ENCODE measurements around the gene MACROH2A2.
"Not testable (repeated sequence)": the region's sequence is repeated elsewhere in the genome, so short reads cannot be mapped to it uniquely, and the experiment has no call there.

Gene MACROH2A2

DNA sequence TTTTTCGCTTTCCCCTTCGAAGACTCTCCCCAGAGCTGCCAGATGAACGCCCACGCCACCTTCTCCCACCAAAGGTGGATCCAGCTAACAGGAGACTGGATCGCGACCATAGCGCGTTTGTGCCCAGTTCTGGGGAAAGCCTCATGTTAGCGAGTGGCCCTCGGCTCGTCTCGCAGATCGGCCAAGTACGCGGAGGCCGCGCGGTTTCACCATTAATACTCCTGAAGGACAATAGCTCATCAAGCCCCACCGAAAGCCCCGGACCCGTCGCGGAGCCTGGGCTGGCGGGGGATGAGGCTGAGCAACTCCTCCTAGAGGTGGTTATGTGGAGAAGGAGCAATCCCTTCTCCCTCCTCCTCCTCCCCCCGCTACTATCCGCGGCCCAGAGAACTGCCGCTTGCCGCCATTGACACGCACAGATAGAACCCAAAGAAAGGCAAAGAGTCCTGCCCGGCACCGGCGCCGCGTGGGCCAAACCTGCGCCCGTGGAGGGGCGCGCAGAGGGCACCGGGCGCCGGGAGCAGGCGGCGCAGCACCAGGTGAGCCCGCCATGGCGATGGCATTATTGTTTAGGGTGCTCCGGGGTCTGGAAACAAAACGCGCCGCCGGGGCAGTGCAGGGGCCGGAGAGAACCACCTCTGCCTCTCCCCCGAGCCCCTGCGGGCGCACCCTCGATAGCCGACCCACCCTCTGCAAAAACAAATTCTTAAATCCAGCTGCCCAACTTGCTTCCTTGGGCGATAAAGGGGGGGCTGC, at the start of gene MACROH2A2:
MACROH2A2 (plus strand) TSS at position 385 of the 756 bp plus-strand sequence. CDS start 22,813 bp downstream, outside the sequence.
- DNase-seq = peak; percentile 19

- DNase-seq = no peak
These were observed 45.4 kb upstream of the MACROH2A2 start for GRCh38 chr10:70007116-70007820.

- no peak for DNase-seq
These were observed 21.4 kb upstream of the MACROH2A2 start for GRCh38 chr10:70031215-70031614.

GRCh38 chr10:70032667-70033289, 19.9 kb upstream of the MACROH2A2 start:
- DNase-seq = no peak

DNA sequence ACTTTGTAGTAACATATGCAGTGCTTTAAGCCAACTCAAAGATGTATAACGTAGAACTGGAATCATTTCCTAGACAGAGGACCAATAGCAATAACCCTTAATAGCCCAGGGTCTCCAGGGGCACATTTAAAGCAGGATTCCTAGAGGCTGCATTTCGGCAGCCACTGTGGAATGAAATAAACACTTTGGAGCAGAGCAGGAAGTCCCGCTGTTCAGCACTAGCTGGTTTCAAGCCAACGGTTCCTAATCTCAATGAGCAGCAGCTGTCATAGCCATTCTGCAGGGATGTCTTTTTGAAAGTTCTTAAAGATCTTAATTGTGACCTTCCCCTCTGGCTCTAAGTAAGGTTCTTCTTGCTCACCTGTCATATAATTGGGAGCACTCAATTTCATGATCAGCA, 18.4 kb upstream of the MACROH2A2 start:
- DNase-seq = no peak

GRCh38 chr10:70035531-70035930, 17.1 kb upstream of the MACROH2A2 start:
- no peak for DNase-seq

DNA sequence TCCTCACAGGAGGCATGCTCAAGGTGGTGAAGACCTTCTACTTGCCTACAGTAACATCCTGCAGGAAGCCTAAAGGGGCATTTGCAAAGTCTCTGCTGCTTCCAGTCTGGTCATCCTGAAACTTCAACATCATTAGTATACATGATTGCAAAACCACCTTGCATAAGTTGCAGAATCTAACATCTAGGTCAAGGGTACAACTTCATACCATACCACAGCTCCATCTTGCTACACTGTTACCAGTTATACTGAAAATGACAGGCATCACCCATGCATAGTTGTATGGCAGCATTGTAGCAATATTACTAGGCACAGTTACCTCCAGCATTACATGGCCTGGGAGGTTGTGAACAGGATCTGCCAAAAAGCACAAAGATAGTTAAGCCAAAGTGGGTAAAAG, 13.7 kb upstream of the MACROH2A2 start:
- no peak for DNase-seq

- no peak for DNase-seq
These were observed 11.6 kb upstream of the MACROH2A2 start for GRCh38 chr10:70041016-70041415.

DNA sequence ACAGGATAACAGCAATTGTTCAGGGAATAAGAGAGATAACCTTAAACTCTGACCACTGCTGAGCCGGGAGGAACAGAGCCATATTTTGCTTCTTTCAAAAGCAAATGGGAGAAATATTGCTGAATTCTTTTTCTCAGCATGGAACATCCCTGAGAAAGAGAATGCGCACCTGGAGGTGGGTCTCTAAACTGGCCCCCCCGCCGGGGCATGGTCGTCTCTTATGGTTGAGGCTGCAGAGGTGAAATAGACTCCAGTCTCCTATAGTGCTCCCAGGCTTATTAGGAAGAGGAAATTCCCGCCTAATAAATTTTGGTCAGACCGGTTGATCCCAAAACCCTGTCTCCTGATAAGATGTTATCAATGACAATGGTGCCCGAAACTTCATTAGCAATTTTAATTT, 10.9 kb upstream of the MACROH2A2 start:
- not testable (repeated sequence) for DNase-seq

- DNase-seq = not testable (repeated sequence)
These were observed 5.6 kb upstream of the MACROH2A2 start for GRCh38 chr10:70047066-70047465.

- no peak for DNase-seq
These were observed 4.5 kb upstream of the MACROH2A2 start for GRCh38 chr10:70048030-70048723.

DNA sequence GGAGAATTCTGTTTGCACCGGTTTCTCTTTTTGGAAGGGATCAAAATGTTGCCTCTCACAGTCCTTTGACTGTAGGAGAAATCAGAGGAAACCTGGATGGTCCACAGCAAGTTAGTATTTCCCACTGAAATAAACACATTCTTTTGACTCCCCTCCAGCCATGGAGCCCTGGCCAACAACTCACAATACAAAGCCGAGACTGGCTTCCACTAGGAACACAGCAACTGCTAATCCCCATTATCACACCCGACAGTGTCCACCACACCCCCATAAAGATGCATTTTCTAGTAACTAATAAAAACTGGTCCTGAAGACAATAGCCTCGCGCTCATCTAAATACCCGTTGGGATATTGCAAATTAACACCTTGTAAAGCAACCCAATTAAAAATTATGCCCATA, 798 bp upstream of the MACROH2A2 start:
- DNase-seq = no peak

- DNase-seq = no peak
These were observed 683 bp downstream of the MACROH2A2 start for GRCh38 chr10:70053218-70053840.

- DNase-seq = no peak
These were observed 1.2 kb downstream of the MACROH2A2 start for GRCh38 chr10:70053841-70054288.

GRCh38 chr10:70054902-70055301, 2.3 kb downstream of the MACROH2A2 start:
- no peak for DNase-seq

DNA sequence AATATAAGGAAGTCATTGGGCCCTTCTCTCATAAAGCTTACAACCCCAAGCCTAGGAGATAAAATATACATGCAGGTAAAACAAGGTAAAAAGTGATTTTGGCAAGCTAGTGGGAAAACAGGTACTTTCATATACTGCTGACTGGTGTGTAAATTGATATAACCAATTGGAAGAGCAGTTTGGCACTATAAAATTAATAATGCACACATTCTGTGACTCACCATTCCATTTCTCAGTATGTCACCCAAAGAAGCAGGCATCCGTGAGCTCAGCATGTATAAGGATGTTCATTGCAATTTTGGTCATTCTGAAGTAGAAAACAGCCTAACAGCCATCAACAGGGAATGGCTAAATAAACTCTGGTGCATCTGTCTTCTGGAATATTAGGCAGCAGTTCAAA, 2.9 kb downstream of the MACROH2A2 start:
- no peak for DNase-seq

GRCh38 chr10:70057306-70057705, 4.7 kb downstream of the MACROH2A2 start:
- DNase-seq = no peak

DNA sequence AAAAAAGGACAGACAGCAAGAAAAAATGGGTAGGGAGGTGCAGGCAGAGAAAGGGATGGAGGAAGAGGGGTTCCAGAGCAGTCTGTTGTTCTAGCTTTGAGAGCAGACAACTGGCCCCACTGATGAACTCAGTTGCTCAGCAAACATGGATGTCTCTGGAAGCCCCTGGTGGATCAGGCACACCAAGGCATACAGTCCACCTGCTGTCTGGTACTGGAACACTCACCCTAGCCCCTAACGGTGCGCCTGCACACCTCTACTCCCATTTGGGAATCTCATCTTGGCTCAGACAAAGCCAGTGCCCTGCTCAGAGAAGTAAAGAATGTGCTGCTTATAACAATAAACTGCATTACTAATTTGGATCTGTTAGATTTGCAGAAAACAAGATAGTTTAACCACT, 7.7 kb downstream of the MACROH2A2 start:
- DNase-seq = no peak

DNA sequence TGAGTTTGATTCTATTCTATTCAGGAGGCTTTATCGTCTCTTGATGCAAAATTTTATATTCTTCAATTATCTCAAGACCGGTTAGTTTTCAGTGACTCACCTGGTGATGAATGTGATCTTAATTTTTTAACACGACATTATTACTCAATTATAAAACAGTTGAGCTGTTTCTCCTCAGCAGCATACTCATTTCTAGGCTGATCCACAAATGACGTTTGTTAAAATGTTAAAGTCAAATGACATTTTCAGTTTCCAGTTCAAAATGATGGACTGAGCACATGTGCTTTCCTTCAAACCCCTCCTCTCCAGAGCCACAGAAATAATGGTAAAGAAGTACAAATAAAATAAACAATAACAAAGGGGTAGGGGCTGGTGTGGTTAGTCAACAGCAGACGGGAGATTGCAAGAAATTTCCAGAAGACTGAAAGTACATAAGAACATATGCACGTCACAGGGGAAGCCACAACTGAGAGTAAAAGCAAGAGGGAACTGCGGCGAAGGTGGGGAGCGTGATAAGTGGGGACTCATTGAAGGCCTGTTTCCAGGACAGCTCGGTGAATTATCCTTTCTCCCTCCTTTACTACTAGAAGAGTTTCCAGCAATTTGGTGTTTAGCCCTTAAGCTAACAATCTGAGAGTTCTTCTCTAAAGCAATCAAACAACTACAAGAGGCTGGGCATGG, 10.9 kb downstream of the MACROH2A2 start:
- no peak for DNase-seq

GRCh38 chr10:70064486-70064885, 11.8 kb downstream of the MACROH2A2 start:
- DNase-seq = no peak

- no peak for DNase-seq
These were observed 13.5 kb downstream of the MACROH2A2 start for GRCh38 chr10:70066190-70066589.

DNA sequence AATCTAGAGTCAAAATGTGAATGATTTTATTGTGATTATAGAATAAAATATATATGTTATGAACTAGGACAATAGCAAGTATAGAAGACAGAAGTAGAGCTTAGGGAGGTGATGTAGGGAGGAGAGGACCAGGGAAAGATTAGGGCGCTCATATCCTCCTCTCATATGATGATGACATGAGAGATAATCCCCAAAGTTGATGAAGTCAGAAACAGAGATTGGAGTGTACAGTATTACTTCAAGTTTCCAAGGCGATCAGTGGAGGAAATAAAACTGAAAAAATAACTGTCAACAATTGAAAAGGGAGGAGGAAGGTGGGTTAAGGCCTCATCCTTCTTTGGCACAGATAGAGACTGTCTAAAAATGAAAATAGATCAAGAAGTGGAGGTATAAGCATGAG, 14.9 kb downstream of the MACROH2A2 start:
- DNase-seq = no peak
